ENCODE data around the gene NFYA. TPM values are rescaled to one million over a fixed set of nuclear protein-coding genes. Genes with fewer than 3 reads are reported as not detected.

Gene NFYA
- total and polyA plus RNA-seq, 2 of the 13 experiments (the other 11 are each of a cell fraction or from before 2014, with no cell fraction given), result 16.0 to 22.9 TPM

DNA sequence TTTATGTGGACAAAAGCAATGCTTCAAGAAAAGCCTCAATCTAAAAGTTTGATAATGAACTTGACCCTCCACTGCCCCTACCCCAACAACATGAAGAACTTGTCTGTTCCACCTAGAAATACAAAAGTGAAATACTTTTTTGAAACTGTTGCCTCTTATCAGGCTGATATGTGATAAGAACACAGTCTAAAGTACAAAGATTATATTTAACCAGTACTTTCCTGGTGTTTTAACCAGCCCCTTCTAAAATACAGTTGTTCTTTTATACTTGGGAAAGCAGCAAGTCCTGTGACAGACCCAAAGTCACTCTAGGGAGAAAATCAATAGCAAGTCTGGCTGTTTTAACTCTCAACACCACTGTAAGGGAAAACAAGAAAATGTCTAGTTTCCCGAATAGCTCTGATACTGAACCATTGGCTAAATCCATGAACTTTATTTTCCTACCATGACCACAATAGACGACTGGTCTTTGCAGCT, 7.2 kb upstream of the NFYA start (continued):
- TF ChIP-seq GMEB1 (CRISPR knock-in tag; IDR thresholded peaks at IDR 0.05; ENCODE audit: borderline replicate concordance) (no peak), KLF16 (CRISPR knock-in tag; IDR thresholded peaks at IDR 0.05) (no peak; a peak in 1 of 4 replicates), MEIS2 (CRISPR knock-in tag; IDR thresholded peaks at IDR 0.05) (no peak), THAP9 (CRISPR knock-in tag; IDR thresholded peaks at IDR 0.05; ENCODE audit: borderline replicate concordance) (no peak), CBFB (CRISPR knock-in tag; IDR thresholded peaks at IDR 0.05) (peak; percentile 44), JUN (CRISPR knock-in tag; IDR thresholded peaks at IDR 0.05) (no peak), JUND (CRISPR knock-in tag; IDR thresholded peaks at IDR 0.05) (no peak), SOX13 (IDR thresholded peaks at IDR 0.05) (0 out of 2 replicates have a peak, but pooled peaks have one; percentile 17), SOX13 (CRISPR knock-in tag; conservative IDR thresholded peaks at IDR 0.05 in 1 of 2, IDR thresholded peaks at IDR 0.05 in 1 of 2) (peak in 1 of 2 experiments; percentile 87; a peak in 2 of 4 replicates), SRY (CRISPR knock-in tag; IDR thresholded peaks at IDR 0.05) (no peak), SATB2 (CRISPR knock-in tag; IDR thresholded peaks at IDR 0.05) (no peak), REXO4 (CRISPR knock-in tag; IDR thresholded peaks at IDR 0.05; ENCODE audit: borderline replicate concordance) (no peak), KDM2A (CRISPR knock-in tag; IDR thresholded peaks at IDR 0.05; ENCODE audit: borderline replicate concordance, low read depth) (no peak), FOXJ3 (CRISPR knock-in tag; IDR thresholded peaks at IDR 0.05; ENCODE audit: borderline replicate concordance) (peak; percentile 96), AGO2 (optimal IDR thresholded peaks at IDR 0.05; ENCODE audit: low read depth, low read length) (no peak)
- TF ChIP-seq, protein P1, sequence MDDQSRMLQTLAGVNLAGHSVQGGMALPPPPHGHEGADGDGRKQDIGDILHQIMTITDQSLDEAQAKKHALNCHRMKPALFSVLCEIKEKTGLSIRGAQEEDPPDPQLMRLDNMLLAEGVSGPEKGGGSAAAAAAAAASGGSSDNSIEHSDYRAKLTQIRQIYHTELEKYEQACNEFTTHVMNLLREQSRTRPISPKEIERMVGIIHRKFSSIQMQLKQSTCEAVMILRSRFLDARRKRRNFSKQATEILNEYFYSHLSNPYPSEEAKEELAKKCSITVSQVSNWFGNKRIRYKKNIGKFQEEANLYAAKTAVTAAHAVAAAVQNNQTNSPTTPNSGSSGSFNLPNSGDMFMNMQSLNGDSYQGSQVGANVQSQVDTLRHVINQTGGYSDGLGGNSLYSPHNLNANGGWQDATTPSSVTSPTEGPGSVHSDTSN (CRISPR knock-in tag; IDR thresholded peaks at IDR 0.05; ENCODE audit: borderline replicate concordance), result no peak
- TF ChIP-seq, protein P2, sequence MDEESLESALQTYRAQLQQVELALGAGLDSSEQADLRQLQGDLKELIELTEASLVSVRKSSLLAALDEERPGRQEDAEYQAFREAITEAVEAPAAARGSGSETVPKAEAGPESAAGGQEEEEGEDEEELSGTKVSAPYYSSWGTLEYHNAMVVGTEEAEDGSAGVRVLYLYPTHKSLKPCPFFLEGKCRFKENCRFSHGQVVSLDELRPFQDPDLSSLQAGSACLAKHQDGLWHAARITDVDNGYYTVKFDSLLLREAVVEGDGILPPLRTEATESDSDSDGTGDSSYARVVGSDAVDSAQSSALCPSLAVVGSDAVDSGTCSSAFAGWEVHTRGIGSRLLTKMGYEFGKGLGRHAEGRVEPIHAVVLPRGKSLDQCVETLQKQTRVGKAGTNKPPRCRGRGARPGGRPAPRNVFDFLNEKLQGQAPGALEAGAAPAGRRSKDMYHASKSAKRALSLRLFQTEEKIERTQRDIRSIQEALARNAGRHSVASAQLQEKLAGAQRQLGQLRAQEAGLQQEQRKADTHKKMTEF (CRISPR knock-in tag; IDR thresholded peaks at IDR 0.05), result peak; percentile 92
- TF ChIP-seq, protein P3, sequence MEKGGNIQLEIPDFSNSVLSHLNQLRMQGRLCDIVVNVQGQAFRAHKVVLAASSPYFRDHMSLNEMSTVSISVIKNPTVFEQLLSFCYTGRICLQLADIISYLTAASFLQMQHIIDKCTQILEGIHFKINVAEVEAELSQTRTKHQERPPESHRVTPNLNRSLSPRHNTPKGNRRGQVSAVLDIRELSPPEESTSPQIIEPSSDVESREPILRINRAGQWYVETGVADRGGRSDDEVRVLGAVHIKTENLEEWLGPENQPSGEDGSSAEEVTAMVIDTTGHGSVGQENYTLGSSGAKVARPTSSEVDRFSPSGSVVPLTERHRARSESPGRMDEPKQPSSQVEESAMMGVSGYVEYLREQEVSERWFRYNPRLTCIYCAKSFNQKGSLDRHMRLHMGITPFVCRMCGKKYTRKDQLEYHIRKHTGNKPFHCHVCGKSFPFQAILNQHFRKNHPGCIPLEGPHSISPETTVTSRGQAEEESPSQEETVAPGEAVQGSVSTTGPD (CRISPR knock-in tag; IDR thresholded peaks at IDR 0.05), result peak; percentile 82
- TF ChIP-seq, protein P4, sequence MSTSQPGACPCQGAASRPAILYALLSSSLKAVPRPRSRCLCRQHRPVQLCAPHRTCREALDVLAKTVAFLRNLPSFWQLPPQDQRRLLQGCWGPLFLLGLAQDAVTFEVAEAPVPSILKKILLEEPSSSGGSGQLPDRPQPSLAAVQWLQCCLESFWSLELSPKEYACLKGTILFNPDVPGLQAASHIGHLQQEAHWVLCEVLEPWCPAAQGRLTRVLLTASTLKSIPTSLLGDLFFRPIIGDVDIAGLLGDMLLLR (CRISPR knock-in tag; IDR thresholded peaks at IDR 0.05), result no peak
- TF ChIP-seq, protein P5, sequence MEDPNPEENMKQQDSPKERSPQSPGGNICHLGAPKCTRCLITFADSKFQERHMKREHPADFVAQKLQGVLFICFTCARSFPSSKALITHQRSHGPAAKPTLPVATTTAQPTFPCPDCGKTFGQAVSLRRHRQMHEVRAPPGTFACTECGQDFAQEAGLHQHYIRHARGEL (CRISPR knock-in tag; IDR thresholded peaks at IDR 0.05), result no peak
